HEK293 (cell line): ENCODE measurements around the gene COL6A1.
A peak's percentile ranks its signal among the peaks of the same experiment; 100 is the strongest.

Experiments
- CTCF ChIP-seq: fragments of 450-650 bp; formaldehyde crosslinking; IDR thresholded peaks from 2 replicates; pipeline ENCODE4 v1.5.1; 2016; ENCODE audit warnings: missing biosample characterization, missing genetic modification characterization
- GFI1B ChIP-seq: fragments of 450-650 bp; formaldehyde crosslinking; IDR thresholded peaks from 2 replicates; pipeline ENCODE4 v1.5.1; 2016; ENCODE audit warnings: missing biosample characterization, missing genetic modification characterization
- REST ChIP-seq: fragments of 450-650 bp; formaldehyde crosslinking; IDR thresholded peaks from 2 replicates; pipeline ENCODE4 v1.5.1; 2016; ENCODE audit warnings: missing biosample characterization, missing genetic modification characterization
- TCF7L2 ChIP-seq: IDR thresholded peaks from 2 replicates; pipeline ENCODE4 v1.6.1; 2011; ENCODE audit warnings: low read depth, mild to moderate bottlenecking, inconsistent platforms, low read length, moderate library complexity, borderline replicate concordance
- WT1 ChIP-seq: fragments of 450-650 bp; formaldehyde crosslinking; IDR thresholded peaks from 2 replicates; pipeline ENCODE4 v1.5.1; 2016; ENCODE audit warnings: missing biosample characterization, missing genetic modification characterization
- YY1 ChIP-seq: fragments of 450-650 bp; formaldehyde crosslinking; IDR thresholded peaks from 2 replicates; pipeline ENCODE4 v1.5.1; 2018; ENCODE audit warnings: missing biosample characterization, missing genetic modification characterization
- ZNF23 ChIP-seq: fragments of 450-650 bp; formaldehyde crosslinking; IDR thresholded peaks from 2 replicates; pipeline ENCODE4 v1.5.1; 2016; ENCODE audit warnings: missing biosample characterization, missing genetic modification characterization, borderline replicate concordance
- ZNF585B ChIP-seq: fragments of 450-650 bp; formaldehyde crosslinking; IDR thresholded peaks from 2 replicates; pipeline ENCODE4 v1.5.1; 2016; ENCODE audit warnings: missing biosample characterization, missing genetic modification characterization
- ZNF654 ChIP-seq: fragments of 450-650 bp; formaldehyde crosslinking; IDR thresholded peaks from 2 replicates; pipeline ENCODE4 v1.5.1; 2016; ENCODE audit warnings: low read depth, missing biosample characterization, missing genetic modification characterization

GRCh38 chr21:45970674-45971615 is 10.6 kb upstream of the COL6A1 start:
- TF ChIP-seq CTCF, result peak; percentile 92
- no peak for TF ChIP-seq WT1
- TF ChIP-seq ZNF585B (tag by site-specific recombination), result 0 out of 2 replicates have a peak, but pooled peaks have one; percentile 4
- TF ChIP-seq ZNF23 (tag by site-specific recombination), result no peak
- TF ChIP-seq REST (tag by site-specific recombination), result no peak
- no peak for TF ChIP-seq GFI1B (tag by site-specific recombination)
- no peak for TF ChIP-seq TCF7L2
- peak; percentile 67 for TF ChIP-seq ZNF654
- peak; percentile 60 for TF ChIP-seq YY1 (tag by site-specific recombination)
